ENCODE measurements around the gene CTNNA3.
A peak's percentile ranks its signal among the peaks of the same experiment; 100 is the strongest.

Gene CTNNA3

DNA sequence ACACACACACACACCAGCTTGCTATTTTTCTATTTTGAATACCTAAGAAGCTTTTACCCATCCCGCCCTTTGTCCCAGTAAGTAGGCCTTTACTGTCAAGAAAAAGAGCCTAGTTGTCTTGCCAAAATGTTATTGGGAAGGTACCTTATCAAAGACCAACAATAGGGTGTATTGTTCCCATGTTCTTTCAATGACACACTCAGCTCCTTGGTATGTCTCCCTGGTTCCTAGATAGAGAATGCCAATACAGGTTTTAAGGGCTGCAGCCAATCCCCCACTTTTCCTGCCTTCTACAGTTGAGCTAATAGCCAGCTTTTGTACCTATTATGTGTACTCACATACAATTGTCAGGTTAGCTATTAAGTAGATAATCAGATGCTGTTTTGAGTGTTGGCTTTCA lies 862.1 kb downstream of the CTNNA3 start:
- peaks cover 5% of the 10 kb centered on the region for H3K4me1 ChIP-seq (ENCODE audit: control insufficient read depth, insufficient read depth, low read length)
- no peaks in the 10 kb centered on the region for H3K9me3 ChIP-seq (ENCODE audit: control insufficient read depth, low read length)
- no peaks in the 10 kb centered on the region for H3K36me3 ChIP-seq (ENCODE audit: control insufficient read depth, insufficient read depth, low read length, severe bottlenecking)
- no peak overlapping the region for H3K9ac ChIP-seq (ENCODE audit: low read length)
- no peak overlapping the region for H3K4me3 ChIP-seq (ENCODE audit: low read length)
- DNase-seq (ENCODE audit: low read depth) = no peak
- no peaks in the 10 kb centered on the region for H3K27me3 ChIP-seq (replicated peaks; ENCODE audit: control insufficient read depth, insufficient read depth, low read length)

DNA sequence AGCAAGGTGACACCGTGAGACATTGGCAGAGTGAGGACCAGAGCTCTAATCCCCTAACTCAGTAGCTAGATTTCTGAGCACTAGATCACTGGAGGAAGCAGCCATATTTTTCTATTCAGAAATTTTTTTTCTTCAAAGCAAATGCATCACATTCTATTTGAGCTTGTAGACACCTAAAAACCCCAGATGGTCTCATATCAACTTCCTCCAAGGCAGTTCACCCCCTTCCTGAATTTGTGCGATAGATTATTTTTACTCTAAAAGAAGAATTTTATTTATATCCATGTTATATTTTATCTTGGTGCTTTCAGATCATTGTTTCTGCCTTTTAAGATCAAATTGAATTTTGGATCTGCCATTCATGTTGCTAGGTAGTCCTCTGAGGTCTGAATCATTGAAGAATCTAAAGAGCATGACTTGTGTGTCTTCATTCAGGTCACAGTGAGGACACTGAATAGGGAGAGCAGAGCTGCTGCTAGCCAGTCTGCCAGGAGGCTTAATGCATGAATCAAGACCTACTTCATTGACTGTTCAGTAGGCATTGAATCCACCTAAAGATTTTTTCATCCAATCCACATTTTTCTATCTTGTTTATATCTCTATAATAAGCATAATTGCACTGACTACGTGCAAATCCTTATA lies 863.1 kb downstream of the CTNNA3 start:
- Histone ChIP-seq H3K36me3 (ENCODE audit: control insufficient read depth, insufficient read depth, low read length, severe bottlenecking) (no peaks in the 10 kb centered on the region), H3K4me3 (ENCODE audit: low read length) (no peak overlapping the region), H3K4me1 (ENCODE audit: control insufficient read depth, insufficient read depth, low read length) (peaks cover 3% of the 10 kb centered on the region), H3K27me3 (replicated peaks; ENCODE audit: control insufficient read depth, insufficient read depth, low read length) (no peaks in the 10 kb centered on the region), H3K9ac (ENCODE audit: low read length) (no peak overlapping the region), H3K9me3 (ENCODE audit: control insufficient read depth, low read length) (no peaks in the 10 kb centered on the region)
- no peak for DNase-seq (ENCODE audit: low read depth)

DNA sequence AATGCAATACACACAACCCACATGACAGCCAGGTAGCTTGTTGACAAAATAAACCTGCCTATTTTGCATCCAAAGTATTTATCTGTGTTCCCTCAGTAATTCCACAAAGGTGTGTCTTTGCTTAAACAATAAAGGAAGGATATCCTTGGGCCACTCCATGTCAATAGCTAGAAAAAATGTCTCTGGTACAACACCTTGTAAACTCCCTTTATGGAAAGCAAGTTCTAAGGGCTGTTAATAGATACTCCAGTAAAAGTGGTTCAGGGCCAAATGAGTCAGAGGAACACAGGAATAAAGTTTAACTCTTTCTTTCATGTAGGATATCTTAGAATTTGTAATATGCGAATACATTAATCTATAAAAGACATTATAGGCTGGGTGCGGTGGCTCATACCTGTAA lies 867.0 kb downstream of the CTNNA3 start:
- no peak for DNase-seq (ENCODE audit: low read depth)
- no peaks in the 10 kb centered on the region for H3K36me3 ChIP-seq (ENCODE audit: control insufficient read depth, insufficient read depth, low read length, severe bottlenecking)
- no peak overlapping the region for H3K4me3 ChIP-seq (ENCODE audit: low read length)
- no peaks in the 10 kb centered on the region for H3K9me3 ChIP-seq (ENCODE audit: control insufficient read depth, low read length)
- H3K27me3 ChIP-seq (replicated peaks; ENCODE audit: control insufficient read depth, insufficient read depth, low read length) = no peaks in the 10 kb centered on the region
- no peak overlapping the region for H3K9ac ChIP-seq (ENCODE audit: low read length)
- peaks cover 6% of the 10 kb centered on the region for H3K4me1 ChIP-seq (ENCODE audit: control insufficient read depth, insufficient read depth, low read length)

DNA sequence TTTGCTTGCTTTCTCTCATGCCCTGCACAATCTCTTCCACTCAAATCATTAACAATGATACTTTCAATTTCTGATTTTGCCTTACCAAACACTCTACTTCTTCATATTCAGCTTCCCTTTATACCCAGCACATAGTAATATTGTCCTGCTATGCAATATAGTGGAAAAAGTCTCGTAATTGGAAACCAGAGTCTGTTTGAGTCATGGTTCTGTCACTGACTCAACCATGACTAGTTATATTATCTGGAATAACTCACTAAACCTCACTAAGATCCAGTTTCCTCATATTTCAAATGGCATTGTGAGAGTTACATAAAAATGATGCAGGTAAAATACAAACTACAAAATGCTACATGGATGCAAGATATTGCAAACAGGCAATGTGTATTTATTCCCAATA lies 868.6 kb downstream of the CTNNA3 start:
- Histone ChIP-seq H3K4me1 (ENCODE audit: control insufficient read depth, insufficient read depth, low read length) (peaks cover 6% of the 10 kb centered on the region), H3K36me3 (ENCODE audit: control insufficient read depth, insufficient read depth, low read length, severe bottlenecking) (no peaks in the 10 kb centered on the region), H3K4me3 (ENCODE audit: low read length) (no peak overlapping the region), H3K27me3 (replicated peaks; ENCODE audit: control insufficient read depth, insufficient read depth, low read length) (no peaks in the 10 kb centered on the region), H3K9ac (ENCODE audit: low read length) (no peak overlapping the region), H3K9me3 (ENCODE audit: control insufficient read depth, low read length) (no peaks in the 10 kb centered on the region)
- peak; percentile 75 for DNase-seq (ENCODE audit: low read depth)

DNA sequence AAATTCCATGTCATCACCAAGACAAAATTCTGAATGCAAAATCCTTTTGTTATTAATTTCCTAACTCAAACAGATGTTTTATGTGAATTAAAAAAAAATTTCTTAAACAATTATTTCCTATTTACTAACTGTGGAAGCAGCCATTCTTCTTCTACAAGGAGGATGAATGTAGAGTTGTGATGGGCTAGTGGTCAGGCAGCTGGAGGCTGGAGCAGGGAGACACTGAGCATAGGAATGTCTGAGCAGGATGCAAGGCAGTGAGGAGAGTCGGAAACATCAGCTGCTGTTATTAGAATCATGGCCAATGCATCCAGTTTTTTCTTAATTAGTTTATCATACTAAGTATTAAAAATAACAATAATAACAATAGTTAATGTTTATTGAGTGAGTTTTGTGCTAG lies 872.7 kb downstream of the CTNNA3 start:
- Histone ChIP-seq H3K27me3 (replicated peaks; ENCODE audit: control insufficient read depth, insufficient read depth, low read length) (no peaks in the 10 kb centered on the region), H3K36me3 (ENCODE audit: control insufficient read depth, insufficient read depth, low read length, severe bottlenecking) (no peaks in the 10 kb centered on the region), H3K9me3 (ENCODE audit: control insufficient read depth, low read length) (no peaks in the 10 kb centered on the region), H3K4me3 (ENCODE audit: low read length) (no peak overlapping the region), H3K9ac (ENCODE audit: low read length) (no peak overlapping the region), H3K4me1 (ENCODE audit: control insufficient read depth, insufficient read depth, low read length) (peaks cover 6% of the 10 kb centered on the region)
- no peak for DNase-seq (ENCODE audit: low read depth)

DNA sequence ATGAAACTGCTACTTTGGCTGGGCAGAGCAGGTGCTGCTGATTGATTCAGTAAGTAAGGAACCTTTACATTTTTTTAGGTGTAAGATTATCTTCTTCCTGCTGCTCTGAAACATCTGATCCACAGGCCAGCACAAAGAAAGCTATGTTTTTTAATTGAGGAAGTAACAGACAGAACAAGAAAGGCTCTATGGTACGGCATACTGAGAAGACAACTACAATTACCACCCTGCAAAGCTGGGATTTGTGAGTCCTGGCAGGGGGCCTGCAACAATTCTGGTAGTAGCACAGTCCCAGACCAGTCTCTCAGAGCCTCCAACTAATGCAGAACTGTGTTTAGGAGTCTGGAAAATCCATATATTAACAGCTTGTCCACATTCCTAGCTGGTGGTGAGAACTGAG lies 873.2 kb downstream of the CTNNA3 start:
- Histone ChIP-seq H3K4me1 (ENCODE audit: control insufficient read depth, insufficient read depth, low read length) (peaks cover 6% of the 10 kb centered on the region), H3K4me3 (ENCODE audit: low read length) (no peak overlapping the region), H3K9me3 (ENCODE audit: control insufficient read depth, low read length) (no peaks in the 10 kb centered on the region), H3K36me3 (ENCODE audit: control insufficient read depth, insufficient read depth, low read length, severe bottlenecking) (no peaks in the 10 kb centered on the region), H3K27me3 (replicated peaks; ENCODE audit: control insufficient read depth, insufficient read depth, low read length) (no peaks in the 10 kb centered on the region), H3K9ac (ENCODE audit: low read length) (no peak overlapping the region)
- no peak for DNase-seq (ENCODE audit: low read depth)

DNA sequence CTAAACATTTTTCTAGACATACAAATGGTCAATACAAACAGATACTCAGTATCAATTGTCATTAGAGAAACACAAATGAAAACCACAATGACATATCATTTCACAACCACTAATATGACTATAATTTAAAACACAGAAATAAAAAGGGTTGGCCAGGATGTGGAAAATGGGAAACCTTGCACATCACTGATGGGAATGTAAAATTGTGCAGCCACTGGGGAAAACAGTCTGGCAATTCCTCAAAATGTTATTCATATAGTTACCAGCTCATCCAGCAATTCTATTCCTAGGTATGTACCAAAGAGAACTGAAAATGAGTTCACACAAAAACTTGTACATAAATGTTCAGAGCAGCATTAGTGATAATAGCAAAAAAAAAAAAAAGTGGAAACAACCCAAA lies 876.3 kb downstream of the CTNNA3 start:
- no peak overlapping the region for H3K9ac ChIP-seq (ENCODE audit: low read length)
- DNase-seq (ENCODE audit: low read depth) = no peak
- no peaks in the 10 kb centered on the region for H3K36me3 ChIP-seq (ENCODE audit: control insufficient read depth, insufficient read depth, low read length, severe bottlenecking)
- H3K9me3 ChIP-seq (ENCODE audit: control insufficient read depth, low read length) = no peaks in the 10 kb centered on the region
- H3K4me3 ChIP-seq (ENCODE audit: low read length) = no peak overlapping the region
- H3K4me1 ChIP-seq (ENCODE audit: control insufficient read depth, insufficient read depth, low read length) = no peaks in the 10 kb centered on the region
- no peaks in the 10 kb centered on the region for H3K27me3 ChIP-seq (replicated peaks; ENCODE audit: control insufficient read depth, insufficient read depth, low read length)

DNA sequence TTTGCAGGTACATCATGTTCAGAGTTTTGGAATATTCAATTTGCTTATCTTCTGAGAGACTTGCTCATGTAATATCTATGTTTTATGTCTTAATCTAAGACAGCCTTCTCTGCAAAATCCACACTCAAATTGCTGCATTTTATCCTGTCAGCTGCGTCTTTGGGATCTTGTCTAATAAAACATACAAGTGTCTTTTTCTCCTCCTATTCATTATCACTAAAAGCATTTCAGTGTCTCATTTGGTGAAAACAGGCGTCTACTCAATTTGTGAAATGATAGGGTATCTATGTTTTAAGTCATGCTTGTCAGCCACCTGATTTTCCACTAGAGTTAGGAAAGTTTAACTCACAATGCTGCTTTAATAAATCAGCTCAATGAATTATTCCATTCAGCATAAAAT lies 882.9 kb downstream of the CTNNA3 start:
- Histone ChIP-seq H3K27me3 (replicated peaks; ENCODE audit: control insufficient read depth, insufficient read depth, low read length) (no peaks in the 10 kb centered on the region), H3K36me3 (ENCODE audit: control insufficient read depth, insufficient read depth, low read length, severe bottlenecking) (no peaks in the 10 kb centered on the region), H3K9ac (ENCODE audit: low read length) (no peak overlapping the region), H3K4me1 (ENCODE audit: control insufficient read depth, insufficient read depth, low read length) (no peaks in the 10 kb centered on the region), H3K4me3 (ENCODE audit: low read length) (no peak overlapping the region), H3K9me3 (ENCODE audit: control insufficient read depth, low read length) (no peaks in the 10 kb centered on the region)
- DNase-seq (ENCODE audit: low read depth) = no peak

DNA sequence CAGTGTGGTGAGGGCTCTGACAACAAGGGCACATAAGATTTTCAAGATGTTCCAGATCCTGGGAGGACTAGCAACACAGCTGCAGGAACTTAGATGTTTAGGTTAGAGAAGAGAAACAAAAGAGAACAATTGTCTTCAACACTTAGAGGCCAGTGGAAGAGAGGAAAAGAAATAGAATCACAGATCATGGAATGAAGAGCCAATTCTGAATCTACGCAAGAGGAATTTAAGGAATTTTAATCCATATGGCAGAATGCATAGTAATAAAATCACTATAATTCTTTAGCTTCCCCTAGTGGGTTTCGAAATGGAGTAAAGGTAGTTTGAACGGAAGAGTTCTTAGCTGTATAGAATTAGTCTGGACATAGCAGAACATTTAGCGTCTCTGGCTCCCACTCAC lies 884.8 kb downstream of the CTNNA3 start:
- H3K9me3 ChIP-seq (ENCODE audit: control insufficient read depth, low read length) = no peaks in the 10 kb centered on the region
- H3K27me3 ChIP-seq (replicated peaks; ENCODE audit: control insufficient read depth, insufficient read depth, low read length) = no peaks in the 10 kb centered on the region
- peak; percentile 8 for DNase-seq (ENCODE audit: low read depth)
- no peak overlapping the region for H3K9ac ChIP-seq (ENCODE audit: low read length)
- H3K4me3 ChIP-seq (ENCODE audit: low read length) = no peak overlapping the region
- no peaks in the 10 kb centered on the region for H3K4me1 ChIP-seq (ENCODE audit: control insufficient read depth, insufficient read depth, low read length)
- H3K36me3 ChIP-seq (ENCODE audit: control insufficient read depth, insufficient read depth, low read length, severe bottlenecking) = no peaks in the 10 kb centered on the region

DNA sequence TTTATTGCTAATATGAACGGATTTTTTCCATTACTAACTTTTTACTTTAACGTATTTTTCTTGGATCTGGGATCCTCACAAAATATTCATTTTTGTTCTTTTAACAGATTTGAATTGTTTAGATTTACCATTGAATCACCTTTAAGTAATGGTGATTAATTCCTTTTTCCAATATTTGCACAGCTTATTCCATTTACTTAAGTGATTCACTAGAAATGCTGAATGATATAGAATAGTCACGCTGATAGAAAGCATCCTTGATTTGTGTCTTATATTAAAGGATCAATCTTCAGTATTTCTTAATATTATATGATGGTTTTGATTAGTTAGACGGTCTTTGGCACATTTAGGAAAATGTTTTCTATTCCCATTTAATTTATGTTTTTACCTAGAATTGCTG lies 886.6 kb downstream of the CTNNA3 start:
- DNase-seq (ENCODE audit: low read depth) = no peak
- Histone ChIP-seq H3K4me1 (ENCODE audit: control insufficient read depth, insufficient read depth, low read length) (peaks cover 3% of the 10 kb centered on the region), H3K4me3 (ENCODE audit: low read length) (no peak overlapping the region), H3K36me3 (ENCODE audit: control insufficient read depth, insufficient read depth, low read length, severe bottlenecking) (no peaks in the 10 kb centered on the region), H3K27me3 (replicated peaks; ENCODE audit: control insufficient read depth, insufficient read depth, low read length) (no peaks in the 10 kb centered on the region), H3K9me3 (ENCODE audit: control insufficient read depth, low read length) (no peaks in the 10 kb centered on the region), H3K9ac (ENCODE audit: low read length) (no peak overlapping the region)

DNA sequence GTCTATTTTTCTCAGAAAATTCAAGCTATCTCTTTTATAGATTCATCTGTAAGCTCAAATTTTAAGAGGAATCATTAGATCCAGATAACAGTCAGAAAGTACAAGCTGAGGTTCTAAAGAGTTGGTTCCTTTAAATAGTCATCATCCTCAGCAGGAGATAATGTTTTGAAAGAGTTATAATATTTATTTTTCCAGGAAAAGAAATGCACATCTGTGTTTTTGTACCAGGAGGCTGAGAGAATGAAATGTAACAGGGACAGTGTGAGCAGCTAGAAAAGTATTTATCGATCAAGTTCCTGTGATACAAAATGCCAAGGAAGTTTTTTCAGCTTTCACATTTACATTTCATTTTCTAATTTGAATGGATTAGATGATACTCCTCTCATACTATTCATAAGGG lies 890.4 kb downstream of the CTNNA3 start:
- no peaks in the 10 kb centered on the region for H3K27me3 ChIP-seq (replicated peaks; ENCODE audit: control insufficient read depth, insufficient read depth, low read length)
- H3K4me3 ChIP-seq (ENCODE audit: low read length) = no peak overlapping the region
- no peaks in the 10 kb centered on the region for H3K36me3 ChIP-seq (ENCODE audit: control insufficient read depth, insufficient read depth, low read length, severe bottlenecking)
- DNase-seq (ENCODE audit: low read depth) = peak; percentile 63
- peaks cover 3% of the 10 kb centered on the region for H3K4me1 ChIP-seq (ENCODE audit: control insufficient read depth, insufficient read depth, low read length)
- no peak overlapping the region for H3K9ac ChIP-seq (ENCODE audit: low read length)
- H3K9me3 ChIP-seq (ENCODE audit: control insufficient read depth, low read length) = no peaks in the 10 kb centered on the region

DNA sequence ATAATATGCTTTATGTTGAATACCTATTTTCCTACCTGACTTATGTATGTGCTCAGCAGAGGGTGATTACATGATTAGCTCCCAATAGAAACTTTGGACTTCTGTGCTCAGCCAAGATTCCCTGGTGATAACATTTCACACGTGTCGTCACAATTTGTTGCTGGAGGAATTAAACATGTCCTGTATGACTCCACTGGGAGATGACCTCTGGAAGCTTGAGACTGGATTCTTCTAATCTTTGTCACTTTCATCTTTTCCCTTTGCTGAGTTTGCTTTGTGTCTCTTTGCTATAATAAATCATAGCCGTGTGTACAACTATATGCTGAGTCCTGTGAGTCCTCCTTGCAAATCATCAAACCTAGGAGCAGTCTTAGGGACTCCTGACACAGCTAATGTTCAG lies 891.0 kb downstream of the CTNNA3 start:
- no peaks in the 10 kb centered on the region for H3K27me3 ChIP-seq (replicated peaks; ENCODE audit: control insufficient read depth, insufficient read depth, low read length)
- DNase-seq (ENCODE audit: low read depth) = peak; percentile 14
- no peaks in the 10 kb centered on the region for H3K9me3 ChIP-seq (ENCODE audit: control insufficient read depth, low read length)
- peaks cover 3% of the 10 kb centered on the region for H3K4me1 ChIP-seq (ENCODE audit: control insufficient read depth, insufficient read depth, low read length)
- H3K4me3 ChIP-seq (ENCODE audit: low read length) = no peak overlapping the region
- H3K36me3 ChIP-seq (ENCODE audit: control insufficient read depth, insufficient read depth, low read length, severe bottlenecking) = no peaks in the 10 kb centered on the region
- H3K9ac ChIP-seq (ENCODE audit: low read length) = no peak overlapping the region
